Stomach (tissue), 9 donors: ENCODE data around the gene OR56B1. TPM values are rescaled to one million over a fixed set of nuclear protein-coding genes. Genes with fewer than 3 reads are reported as not detected.
A peak's percentile ranks its signal among the peaks of the same experiment; 100 is the strongest.

Source experiments
- DNase-seq, 2 donors: peaks; one replicate each; pipeline versions ENCODE4 v3.0.0 to v3.0.0-alpha.2; 2013 to 2019
- H3K27ac ChIP-seq, 5 donors: fragments of 200-600 bp in 4 of 5; sonication (generic) in 4 of 5; one replicate each; pipeline ENCODE4 v1.5.1; 2013 to 2019; ENCODE audit warnings: mild to moderate bottlenecking in 1 of 5, moderate library complexity in 1 of 5
- H3K27me3 ChIP-seq, 3 donors: fragments of 200-600 bp; sonication (generic); one replicate each; pipeline ENCODE4 v1.5.1; 2017 to 2019; ENCODE audit warnings: mixed run types in 1 of 3
- H3K36me3 ChIP-seq, 4 donors: fragments of 200-600 bp; sonication (generic); 1 replicate in 3 of 4; 2 replicates in 1 of 4; pipeline ENCODE4 v1.5.1; 2016 to 2019
- H3K4me1 ChIP-seq, 4 donors: fragments of 200-600 bp; sonication (generic); one replicate each; pipeline ENCODE4 v1.5.1; 2016 to 2019
- H3K4me3 ChIP-seq, 4 donors: fragments of 200-600 bp; sonication (generic) in 3 of 4; one replicate each; pipeline ENCODE4 v1.5.1; 2016 to 2019; ENCODE audit warnings: mild to moderate bottlenecking in 1 of 4
- H3K9me3 ChIP-seq, 4 donors: fragments of 200-600 bp; sonication (generic); one replicate each; pipeline ENCODE4 v1.5.1; 2016 to 2019
- EP300 ChIP-seq: sonication (generic); formaldehyde crosslinking; IDR thresholded peaks from one replicate; pipeline ENCODE4 v1.6.1; 2017; ENCODE audit warnings: antibody characterized with exemption
- POLR2A ChIP-seq, 4 donors: fragments of 450-650 bp; IDR thresholded peaks; one replicate each; pipeline ENCODE4 v1.6.1; 2016; ENCODE audit warnings: antibody characterized with exemption in 4 of 4, control low read depth in 2 of 4, mild to moderate bottlenecking in 1 of 4, moderate library complexity in 1 of 4
- POLR2AphosphoS5 ChIP-seq, 3 donors: sonication (generic); formaldehyde crosslinking; IDR thresholded peaks; one replicate each; pipeline ENCODE4 v1.6.1; 2016; ENCODE audit warnings: antibody characterized with exemption in 3 of 3
- WGBS, 5 donors: extraction: QIAGEN DNeasy Blood & Tissue Kit in 3 of 5; methylation state at CpG; one replicate each; pipeline versions ENCODE4 v1.1.5 to v1.1.7; 2013 to 2018; 5-methylcytosine and 5-hydroxymethylcytosine counted together
- intact Hi-C: fragments of 100-400 bp; cut with DNase I; formaldehyde crosslinking; loops from one replicate; pipeline ENCODE4 v1.15.1; 2023; ENCODE audit warnings: low total_unique reads
- polyA plus RNA-seq, 3 donors: library from polyadenylated mRNA; stranded (reverse); fragments of 200-250 nt; gene quantifications; one replicate each; pipeline ENCODE4 v1.2.3, GENCODE V29; 2013
- total RNA-seq, 5 donors: library from RNA; depleted of rRNA; stranded (reverse); fragments of >200 nt; gene quantifications; one replicate each; pipeline versions ENCODE4 v1.1.0 to v1.2.3, GENCODE V29; 2014 to 2016
- TF ChIP-seq, protein P1 (sequence below), 7 experiments: fragments of 450-650 bp in 4 of 7; fragments of 200-600 bp in 3 of 7; sonication (generic) in 3 of 7; IDR thresholded peaks; one replicate each; pipeline ENCODE4 v1.5.1; 2016 to 2019; ENCODE audit warnings: antibody characterized with exemption in 7 of 7, control low read depth in 2 of 7, mild to moderate bottlenecking in 1 of 7
- donor health status: healthy with polysubstance abuse.
- donor health status: Bipolar disorder and iron deficiency.
- donor health status: healthy.

The OR56B1 gene
- total and polyA plus RNA-seq, 8 donors: 0.18 TPM; not detected in 7

DNA sequence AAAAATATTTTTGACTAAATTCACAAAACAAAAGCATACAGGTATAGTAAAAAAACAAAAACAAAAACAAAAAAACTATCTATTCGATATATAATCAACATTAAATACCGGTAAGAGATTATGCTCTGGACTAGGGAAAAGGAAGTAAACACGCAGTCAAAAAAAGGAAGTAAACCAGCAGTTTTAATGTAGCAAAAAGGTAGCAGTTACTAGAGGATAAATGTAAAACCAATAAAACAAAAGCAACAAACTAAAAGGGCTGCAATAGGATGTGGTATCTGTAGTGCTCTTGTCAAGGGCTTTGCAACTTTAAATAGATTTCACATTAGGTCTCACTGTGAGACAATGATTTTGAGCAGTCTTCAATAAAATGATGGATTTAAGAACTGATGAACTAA, 44.3 kb upstream of the OR56B1 start:
- Histone ChIP-seq H3K9me3 (no peaks in the 10 kb centered on the region), H3K4me3 (peak overlapping the region in 3 of 4 donors; percentile 50 to 59 (median 51)), H3K27me3 (no peaks in the 10 kb centered on the region), H3K4me1 (peaks cover 10 to 45% (median 16%) of the 10 kb centered on the region in 4 donors), H3K36me3 (peaks cover 7 to 14% (median 12%) of the 10 kb centered on the region in 4 donors), H3K27ac (peak overlapping the region in 1 of 5 donors; percentile 93)
- WGBS, 5 donors: 34 to 60% (median 40%) methylated on average over 3 of the region's 3 CpGs
- intact Hi-C loops: no loop called here
- no peak for DNase-seq
- no peak for TF ChIP-seq POLR2A (IDR thresholded peaks at IDR 0.05)
- TF ChIP-seq EP300: no peak
- TF ChIP-seq, protein P1, sequence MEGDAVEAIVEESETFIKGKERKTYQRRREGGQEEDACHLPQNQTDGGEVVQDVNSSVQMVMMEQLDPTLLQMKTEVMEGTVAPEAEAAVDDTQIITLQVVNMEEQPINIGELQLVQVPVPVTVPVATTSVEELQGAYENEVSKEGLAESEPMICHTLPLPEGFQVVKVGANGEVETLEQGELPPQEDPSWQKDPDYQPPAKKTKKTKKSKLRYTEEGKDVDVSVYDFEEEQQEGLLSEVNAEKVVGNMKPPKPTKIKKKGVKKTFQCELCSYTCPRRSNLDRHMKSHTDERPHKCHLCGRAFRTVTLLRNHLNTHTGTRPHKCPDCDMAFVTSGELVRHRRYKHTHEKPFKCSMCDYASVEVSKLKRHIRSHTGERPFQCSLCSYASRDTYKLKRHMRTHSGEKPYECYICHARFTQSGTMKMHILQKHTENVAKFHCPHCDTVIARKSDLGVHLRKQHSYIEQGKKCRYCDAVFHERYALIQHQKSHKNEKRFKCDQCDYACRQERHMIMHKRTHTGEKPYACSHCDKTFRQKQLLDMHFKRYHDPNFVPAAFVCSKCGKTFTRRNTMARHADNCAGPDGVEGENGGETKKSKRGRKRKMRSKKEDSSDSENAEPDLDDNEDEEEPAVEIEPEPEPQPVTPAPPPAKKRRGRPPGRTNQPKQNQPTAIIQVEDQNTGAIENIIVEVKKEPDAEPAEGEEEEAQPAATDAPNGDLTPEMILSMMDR (IDR thresholded peaks at IDR 0.05): no peak
- no peak for TF ChIP-seq POLR2AphosphoS5 (IDR thresholded peaks at IDR 0.05)

DNA sequence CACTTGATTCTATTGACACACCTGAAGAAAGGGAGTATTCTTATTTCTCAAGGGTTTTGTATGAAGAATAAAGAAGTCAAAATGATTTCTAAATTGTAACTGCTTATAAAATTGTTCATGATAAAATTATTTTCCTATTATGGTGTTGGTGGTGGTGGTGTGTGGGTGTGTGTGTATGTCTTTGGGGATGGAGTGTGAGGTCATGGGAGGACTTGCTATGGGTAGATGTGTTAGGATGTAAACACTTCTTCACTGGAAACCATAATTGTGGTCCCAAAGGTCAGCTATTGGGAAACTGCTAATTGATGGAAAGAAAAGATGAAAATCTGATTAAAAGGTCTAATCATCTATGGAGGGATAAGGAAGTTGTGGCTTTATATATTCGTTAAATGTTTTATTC, 41.6 kb upstream of the OR56B1 start:
- TF ChIP-seq EP300: no peak
- no peak for TF ChIP-seq POLR2AphosphoS5 (IDR thresholded peaks at IDR 0.05)
- TF ChIP-seq, protein P1 (IDR thresholded peaks at IDR 0.05): no peak
- TF ChIP-seq POLR2A (IDR thresholded peaks at IDR 0.05): no peak
- 67 to 83% (median 75%) methylated on average over 1 of the region's 1 CpG for WGBS, 5 donors
- no peaks in the 10 kb centered on the region for H3K27me3 ChIP-seq
- no peaks in the 10 kb centered on the region for H3K9me3 ChIP-seq
- intact Hi-C loops: no loop called here
- H3K4me1 ChIP-seq: peaks cover 4 to 30% (median 12%) of the 10 kb centered on the region in 4 donors
- no peak for DNase-seq
- H3K27ac ChIP-seq: no peak overlapping the region
- H3K4me3 ChIP-seq: no peak overlapping the region
- peaks cover 7 to 36% (median 34%) of the 10 kb centered on the region in 4 donors for H3K36me3 ChIP-seq

DNA sequence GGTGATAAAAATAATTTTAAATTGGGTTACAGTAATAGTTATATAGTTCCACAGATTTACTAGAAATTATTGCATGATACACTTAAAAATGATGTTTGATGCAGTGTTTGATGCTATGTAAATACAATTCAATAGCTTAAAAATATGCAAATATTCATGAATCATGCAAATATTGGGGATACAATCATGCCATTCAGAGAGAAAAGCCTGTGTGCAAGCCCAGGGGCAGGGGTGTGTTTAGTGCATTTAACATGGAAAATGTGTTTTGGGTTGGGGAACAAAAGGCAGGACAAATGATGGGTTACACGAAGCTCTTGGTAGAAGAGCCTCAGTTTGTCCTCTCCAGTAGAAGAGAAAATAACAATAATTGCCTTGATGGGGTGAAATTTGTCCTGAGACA, 40.7 kb upstream of the OR56B1 start:
- H3K27ac ChIP-seq: no peak overlapping the region
- H3K4me1 ChIP-seq: peaks cover 4 to 21% (median 7%) of the 10 kb centered on the region in 4 donors
- DNase-seq: no peak
- no peak overlapping the region for H3K4me3 ChIP-seq
- peaks cover 7 to 45% (median 42%) of the 10 kb centered on the region in 4 donors for H3K36me3 ChIP-seq
- H3K27me3 ChIP-seq: no peaks in the 10 kb centered on the region
- 76 to 88% (median 76%) methylated on average over 1 of the region's 1 CpG for WGBS, 5 donors
- TF ChIP-seq POLR2AphosphoS5 (IDR thresholded peaks at IDR 0.05) (no peak), POLR2A (IDR thresholded peaks at IDR 0.05) (no peak), EP300 (no peak)
- TF ChIP-seq, protein P1 (IDR thresholded peaks at IDR 0.05): no peak
- intact Hi-C loops: no loop called here
- no peaks in the 10 kb centered on the region for H3K9me3 ChIP-seq

DNA sequence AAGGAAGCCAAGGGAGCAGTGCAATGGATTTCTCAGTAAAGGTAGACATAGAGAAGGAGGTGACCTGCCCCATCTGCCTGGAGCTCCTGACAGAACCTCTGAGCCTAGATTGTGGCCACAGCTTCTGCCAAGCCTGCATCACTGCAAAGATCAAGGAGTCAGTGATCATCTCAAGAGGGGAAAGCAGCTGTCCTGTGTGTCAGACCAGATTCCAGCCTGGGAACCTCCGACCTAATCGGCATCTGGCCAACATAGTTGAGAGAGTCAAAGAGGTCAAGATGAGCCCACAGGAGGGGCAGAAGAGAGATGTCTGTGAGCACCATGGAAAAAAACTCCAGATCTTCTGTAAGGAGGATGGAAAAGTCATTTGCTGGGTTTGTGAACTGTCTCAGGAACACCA, 40.0 kb upstream of the OR56B1 start:
- no peaks in the 10 kb centered on the region for H3K9me3 ChIP-seq

More for the DNA sequence above, 40.0 kb upstream of the OR56B1 start:
- TF ChIP-seq POLR2AphosphoS5 (IDR thresholded peaks at IDR 0.05) (no peak), POLR2A (IDR thresholded peaks at IDR 0.05) (no peak), EP300 (no peak)
- TF ChIP-seq, protein P1 (IDR thresholded peaks at IDR 0.05): no peak
- DNase-seq: no peak
- no peaks in the 10 kb centered on the region for H3K27me3 ChIP-seq
- intact Hi-C loops: no loop called here
- H3K36me3 ChIP-seq: peaks cover 7 to 48% (median 45%) of the 10 kb centered on the region in 4 donors
- no peak overlapping the region for H3K27ac ChIP-seq
- H3K4me3 ChIP-seq: no peak overlapping the region
- WGBS, 5 donors: 73 to 85% (median 79%) methylated on average over 2 of the region's 2 CpGs
- peaks cover 4 to 15% (median 4%) of the 10 kb centered on the region in 4 donors for H3K4me1 ChIP-seq
